ENCODE results near the gene ANXA2.

DNA sequence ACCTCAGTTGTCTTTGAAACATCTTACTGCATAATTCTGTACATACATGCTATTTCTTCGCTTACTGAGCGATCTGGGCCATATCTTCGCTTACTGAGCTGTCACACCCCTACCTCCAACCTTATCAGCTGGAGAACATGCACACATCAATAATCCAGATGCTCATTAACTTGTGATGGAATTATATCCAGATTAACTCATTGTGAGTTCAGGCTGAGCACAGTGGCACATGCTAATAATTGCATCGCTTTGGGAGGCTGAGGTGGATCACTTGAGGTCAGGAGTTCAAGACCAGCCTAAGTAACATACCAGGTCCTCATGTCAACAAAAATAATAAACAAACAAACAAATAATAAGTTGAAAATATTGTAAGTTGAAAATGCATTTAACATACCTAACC lies 19.3 kb upstream of the ANXA2 start:
- TF ChIP-seq, protein P1, sequence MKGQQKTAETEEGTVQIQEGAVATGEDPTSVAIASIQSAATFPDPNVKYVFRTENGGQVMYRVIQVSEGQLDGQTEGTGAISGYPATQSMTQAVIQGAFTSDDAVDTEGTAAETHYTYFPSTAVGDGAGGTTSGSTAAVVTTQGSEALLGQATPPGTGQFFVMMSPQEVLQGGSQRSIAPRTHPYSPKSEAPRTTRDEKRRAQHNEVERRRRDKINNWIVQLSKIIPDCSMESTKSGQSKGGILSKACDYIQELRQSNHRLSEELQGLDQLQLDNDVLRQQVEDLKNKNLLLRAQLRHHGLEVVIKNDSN (IDR thresholded peaks at IDR 0.05; ENCODE audit: borderline replicate concordance, low read depth) = no peak
- TF ChIP-seq EP300 (IDR thresholded peaks at IDR 0.05; ENCODE audit: borderline replicate concordance in 1 of 2, low read depth in 1 of 2, low read length in 1 of 2) = no peak
- TF ChIP-seq, protein P2, sequence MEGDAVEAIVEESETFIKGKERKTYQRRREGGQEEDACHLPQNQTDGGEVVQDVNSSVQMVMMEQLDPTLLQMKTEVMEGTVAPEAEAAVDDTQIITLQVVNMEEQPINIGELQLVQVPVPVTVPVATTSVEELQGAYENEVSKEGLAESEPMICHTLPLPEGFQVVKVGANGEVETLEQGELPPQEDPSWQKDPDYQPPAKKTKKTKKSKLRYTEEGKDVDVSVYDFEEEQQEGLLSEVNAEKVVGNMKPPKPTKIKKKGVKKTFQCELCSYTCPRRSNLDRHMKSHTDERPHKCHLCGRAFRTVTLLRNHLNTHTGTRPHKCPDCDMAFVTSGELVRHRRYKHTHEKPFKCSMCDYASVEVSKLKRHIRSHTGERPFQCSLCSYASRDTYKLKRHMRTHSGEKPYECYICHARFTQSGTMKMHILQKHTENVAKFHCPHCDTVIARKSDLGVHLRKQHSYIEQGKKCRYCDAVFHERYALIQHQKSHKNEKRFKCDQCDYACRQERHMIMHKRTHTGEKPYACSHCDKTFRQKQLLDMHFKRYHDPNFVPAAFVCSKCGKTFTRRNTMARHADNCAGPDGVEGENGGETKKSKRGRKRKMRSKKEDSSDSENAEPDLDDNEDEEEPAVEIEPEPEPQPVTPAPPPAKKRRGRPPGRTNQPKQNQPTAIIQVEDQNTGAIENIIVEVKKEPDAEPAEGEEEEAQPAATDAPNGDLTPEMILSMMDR (IDR thresholded peaks at IDR 0.05) = no peak
- TF ChIP-seq, protein P3, sequence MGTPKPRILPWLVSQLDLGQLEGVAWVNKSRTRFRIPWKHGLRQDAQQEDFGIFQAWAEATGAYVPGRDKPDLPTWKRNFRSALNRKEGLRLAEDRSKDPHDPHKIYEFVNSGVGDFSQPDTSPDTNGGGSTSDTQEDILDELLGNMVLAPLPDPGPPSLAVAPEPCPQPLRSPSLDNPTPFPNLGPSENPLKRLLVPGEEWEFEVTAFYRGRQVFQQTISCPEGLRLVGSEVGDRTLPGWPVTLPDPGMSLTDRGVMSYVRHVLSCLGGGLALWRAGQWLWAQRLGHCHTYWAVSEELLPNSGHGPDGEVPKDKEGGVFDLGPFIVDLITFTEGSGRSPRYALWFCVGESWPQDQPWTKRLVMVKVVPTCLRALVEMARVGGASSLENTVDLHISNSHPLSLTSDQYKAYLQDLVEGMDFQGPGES (IDR thresholded peaks at IDR 0.05; ENCODE audit: low read depth, low read length) = no peak
- no peak for TF ChIP-seq EZH2phosphoT487 (IDR thresholded peaks at IDR 0.05; ENCODE audit: borderline replicate concordance, low read depth)
- TF ChIP-seq RAD21 (IDR thresholded peaks at IDR 0.05; ENCODE audit: low read length) = no peak
- no peak for TF ChIP-seq YY1 (IDR thresholded peaks at IDR 0.05; ENCODE audit: low read depth)
- TF ChIP-seq TCF12 (IDR thresholded peaks at IDR 0.05) = no peak
- no peak for TF ChIP-seq SIN3A (IDR thresholded peaks at IDR 0.05; ENCODE audit: borderline replicate concordance, low read depth, low read length)
- no peak for TF ChIP-seq POLR2AphosphoS5 (IDR thresholded peaks at IDR 0.05; ENCODE audit: low read depth, low read length)
- no peak for TF ChIP-seq GABPA (IDR thresholded peaks at IDR 0.05; ENCODE audit: low read depth)
